Loucy (cell line): Measurements from ENCODE around the gene RHEBL1.

Experiments
- CTCF ChIP-seq: fragments of 200-600 bp; sonication (generic); conservative IDR thresholded peaks from 2 replicates; pipeline ENCODE4 v1.5.1; 2014; ENCODE audit warnings: mild to moderate bottlenecking, antibody characterized with exemption, low read length
- EZH2phosphoT487 ChIP-seq: fragments of 200-600 bp; IDR thresholded peaks from 2 replicates; pipeline ENCODE4 v1.6.1; 2018; ENCODE audit warnings: antibody characterized with exemption, mild to moderate bottlenecking, moderate library complexity, borderline replicate concordance

GRCh38 chr12:49041881-49042484, 27.8 kb downstream of the RHEBL1 start:
- no peak for TF ChIP-seq CTCF
- TF ChIP-seq EZH2phosphoT487: no peak
